Inflammatory macrophage (primary cell): Measurements from ENCODE around the gene ARHGAP15.
A peak's percentile ranks its signal among the peaks of the same experiment; 100 is the strongest.

Experiments used
- DNase-seq, 2 donors: peaks; one replicate each; pipeline ENCODE4 v3.0.0-alpha.2; 2020 to 2022

The ARHGAP15 gene

DNA sequence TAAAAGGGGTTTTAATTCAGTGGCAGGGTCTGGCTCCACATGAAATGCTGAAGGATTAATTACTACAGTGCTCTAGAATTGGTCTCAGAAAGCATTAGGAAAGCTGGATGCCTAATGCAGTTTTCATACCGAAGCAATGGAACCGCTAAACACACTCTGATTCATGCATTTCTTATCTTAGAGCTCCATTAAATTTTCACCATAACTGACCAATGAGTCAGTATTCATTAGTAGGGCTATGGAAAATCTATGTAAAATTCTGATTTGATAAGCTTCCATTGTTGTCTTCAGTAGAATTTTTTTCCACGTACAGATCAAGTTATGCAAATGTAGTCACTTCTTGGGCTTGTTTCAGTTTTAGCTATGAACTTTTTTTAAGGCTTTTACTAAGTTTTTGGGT, 359.9 kb downstream of the ARHGAP15 start:
- DNase-seq, result no peak

DNA sequence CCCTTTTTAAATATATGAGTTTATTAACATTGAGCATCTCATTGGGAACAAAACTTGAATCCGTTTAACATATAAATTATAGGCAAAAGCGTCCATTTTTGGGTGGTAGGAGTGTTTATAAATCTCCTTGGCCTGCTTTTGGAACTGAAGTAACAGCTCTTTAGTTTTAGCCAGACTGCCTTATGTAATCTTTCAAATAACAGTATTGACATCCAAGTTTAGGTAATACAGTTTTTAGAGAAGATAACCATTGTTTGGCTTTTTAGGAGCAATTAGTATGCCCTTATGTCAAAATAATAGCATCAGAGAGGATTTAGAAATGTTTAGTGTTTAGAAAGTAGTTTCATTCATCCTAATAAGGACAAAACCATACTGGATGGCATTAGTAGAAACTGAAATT, 361.9 kb downstream of the ARHGAP15 start:
- DNase-seq, result no peak

DNA sequence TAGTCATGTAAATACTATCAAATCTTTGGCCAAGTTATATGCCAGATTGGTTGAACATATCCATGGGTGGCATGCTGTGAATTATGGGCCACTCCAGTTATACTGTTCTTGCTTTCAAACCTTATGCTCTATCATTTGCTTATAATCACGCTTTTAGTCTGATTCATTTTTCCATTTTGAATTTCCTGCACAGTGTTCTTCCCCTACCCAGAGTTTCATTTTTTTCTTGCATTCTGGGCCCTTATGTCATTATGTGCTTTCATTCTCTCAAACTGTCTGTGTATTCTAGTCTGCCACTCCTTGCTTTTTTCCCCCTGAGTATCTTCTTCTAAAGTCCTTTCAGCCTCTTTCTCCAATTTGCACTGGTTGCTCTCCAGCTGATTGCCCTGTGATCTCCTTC, 364.1 kb downstream of the ARHGAP15 start:
- no peak for DNase-seq

DNA sequence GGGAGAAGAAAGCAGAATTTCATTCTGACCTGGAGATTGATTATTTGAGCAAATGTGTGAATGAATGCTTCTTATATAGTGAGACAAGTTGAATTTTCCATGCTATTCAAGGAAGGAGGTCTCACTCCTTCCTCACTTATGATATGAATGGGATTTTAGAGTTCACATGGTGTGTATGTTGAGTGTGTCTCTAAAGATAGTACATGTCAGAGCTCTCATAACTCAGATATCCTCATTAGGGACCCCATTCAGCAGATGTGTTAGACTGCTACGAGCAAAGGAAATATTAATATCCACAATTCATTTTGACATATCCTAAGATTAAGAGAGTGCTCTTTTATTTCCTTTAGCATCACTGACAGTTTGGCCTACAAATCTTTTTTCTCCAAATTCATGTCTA, 368.5 kb downstream of the ARHGAP15 start:
- DNase-seq, result no peak

DNA sequence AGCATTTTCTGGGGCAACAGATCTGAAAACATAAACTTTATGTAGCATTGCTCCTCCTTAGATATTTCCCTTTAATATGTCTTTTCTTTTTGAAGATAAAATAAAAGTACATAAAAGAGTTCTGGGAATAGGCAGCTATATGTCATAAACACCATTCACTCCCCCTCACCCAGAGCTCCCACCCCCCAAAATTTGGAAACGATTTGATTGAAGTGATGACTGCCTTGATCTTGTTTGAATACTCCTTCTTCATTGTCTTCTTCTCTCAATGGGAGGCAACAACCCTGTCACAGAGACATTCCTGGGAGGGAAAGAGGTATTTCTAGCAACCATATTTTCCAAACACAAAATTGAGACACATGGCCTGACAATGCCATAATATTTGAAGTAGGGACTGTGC, 369.3 kb downstream of the ARHGAP15 start:
- DNase-seq, result no peak

DNA sequence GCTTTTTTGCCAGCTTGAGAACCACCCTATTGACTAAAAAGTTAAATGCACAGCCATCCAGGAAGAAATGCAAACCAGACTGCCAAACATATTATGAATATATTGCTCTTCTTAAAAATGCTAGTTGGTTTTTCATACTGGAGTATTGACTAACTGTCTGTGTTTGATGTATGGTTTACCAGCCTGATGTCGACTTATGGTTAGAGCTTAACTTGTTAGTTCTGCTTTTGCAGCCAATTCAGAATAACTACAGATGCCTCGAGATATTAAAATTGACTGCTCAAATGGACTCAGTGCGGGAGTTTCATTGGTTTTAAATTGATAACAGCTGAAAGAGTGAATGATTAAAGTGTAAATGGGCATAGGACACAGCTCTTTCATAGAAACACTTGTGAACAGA, 369.8 kb downstream of the ARHGAP15 start:
- DNase-seq, result no peak

DNA sequence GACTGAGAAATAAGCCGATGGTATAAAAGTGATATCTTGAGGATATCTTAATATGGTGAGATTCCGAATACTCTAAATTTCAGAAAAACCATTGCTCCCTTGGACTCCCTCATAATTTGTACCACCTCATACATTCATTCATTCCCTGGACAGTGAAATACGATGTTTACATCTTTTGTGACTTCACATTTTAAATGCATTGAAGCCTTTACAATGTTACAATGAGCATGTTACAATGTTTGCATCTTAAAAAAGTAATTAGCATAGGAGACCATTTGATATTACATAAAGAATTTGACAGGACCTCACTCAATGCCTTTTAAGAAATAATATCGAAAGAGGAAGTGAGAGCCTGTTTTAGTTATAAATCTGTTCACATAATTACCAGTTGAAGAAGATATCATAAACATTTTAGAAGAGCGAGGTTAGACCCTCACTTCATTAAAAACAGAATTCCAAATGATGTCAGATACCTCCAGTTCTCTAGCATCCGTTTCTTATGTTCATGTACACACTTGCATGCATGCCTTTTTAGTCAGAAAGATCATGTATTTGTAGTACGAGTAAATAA, 372.0 kb downstream of the ARHGAP15 start:
- DNase-seq, result no peak

DNA sequence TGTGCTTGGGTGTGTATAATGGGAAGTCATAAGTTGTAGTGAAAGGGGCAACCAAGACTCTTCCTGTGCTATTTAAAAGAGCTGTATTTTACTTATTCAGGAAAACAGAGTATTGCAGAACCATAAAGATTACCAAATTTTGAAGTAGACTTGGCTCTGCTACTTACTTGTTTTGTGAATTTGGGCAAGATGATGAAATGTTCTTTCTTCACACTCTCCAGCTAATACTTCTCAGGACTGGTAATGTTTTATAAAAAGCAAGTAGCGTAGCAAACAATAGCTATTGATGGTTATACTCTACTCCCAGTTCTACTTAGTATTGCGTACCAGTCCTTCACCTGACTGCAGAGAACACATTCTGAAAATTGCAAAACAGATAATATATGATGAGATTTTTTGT, 374.1 kb downstream of the ARHGAP15 start:
- DNase-seq, result peak in 1 of 2 donors; percentile 34

DNA sequence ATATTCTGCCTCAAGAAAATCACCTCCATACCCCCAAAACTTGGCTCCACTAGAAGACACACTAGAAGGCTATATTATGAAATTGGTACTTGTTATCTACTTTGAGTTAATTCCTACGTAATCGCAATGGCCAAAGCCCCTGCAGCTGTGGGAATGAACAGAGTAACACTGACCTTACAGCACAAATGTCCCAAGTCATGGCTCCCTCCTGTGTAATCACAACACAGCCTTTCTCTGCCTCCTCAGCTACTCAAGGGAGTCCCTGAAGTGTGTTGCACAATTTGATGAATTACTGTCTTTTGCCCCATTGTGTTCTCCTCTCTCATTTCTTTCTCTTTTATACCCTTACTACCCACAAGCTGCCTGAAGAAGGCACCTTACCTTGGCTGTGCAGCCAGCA, 375.2 kb downstream of the ARHGAP15 start:
- DNase-seq, result no peak

DNA sequence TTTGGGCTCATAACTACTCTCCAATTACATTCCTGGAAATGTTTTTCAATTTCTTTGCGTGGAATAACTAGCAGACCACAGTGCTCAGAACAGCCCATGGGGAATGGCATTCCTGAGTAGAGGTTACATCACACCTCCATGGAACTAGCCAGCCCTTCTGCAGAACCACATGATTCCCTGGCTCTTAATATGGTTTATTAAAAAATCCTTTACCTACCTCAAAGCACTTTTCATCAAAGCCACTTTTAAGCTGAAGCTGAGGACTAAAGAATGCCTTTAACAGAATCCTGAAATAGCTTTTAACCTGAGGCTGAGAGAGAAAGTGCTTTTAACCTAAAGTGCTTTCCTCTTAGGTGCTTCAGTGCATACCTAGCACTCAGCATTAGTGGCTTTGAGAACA, 376.3 kb downstream of the ARHGAP15 start:
- DNase-seq, result no peak

DNA sequence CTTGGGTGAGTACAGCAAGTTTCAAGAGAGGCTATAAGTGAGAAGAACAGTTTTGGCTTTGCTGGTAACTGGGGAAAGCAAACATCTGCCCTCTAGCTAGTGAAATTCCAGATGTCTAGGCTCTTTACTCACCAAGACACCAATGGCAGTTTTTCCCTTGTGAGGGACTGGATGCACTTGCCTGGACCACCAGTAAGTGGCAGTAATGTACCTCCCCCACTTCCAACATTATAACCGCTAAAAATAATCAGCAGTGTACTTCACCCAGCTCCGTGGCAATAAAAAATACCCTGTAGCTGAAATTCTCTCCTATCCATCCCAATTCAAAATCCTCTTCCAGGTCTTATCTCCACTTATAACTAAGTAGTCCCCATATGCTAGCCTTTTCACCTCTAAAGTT, 383.9 kb downstream of the ARHGAP15 start:
- peak in 1 of 2 donors; percentile 3 for DNase-seq

DNA sequence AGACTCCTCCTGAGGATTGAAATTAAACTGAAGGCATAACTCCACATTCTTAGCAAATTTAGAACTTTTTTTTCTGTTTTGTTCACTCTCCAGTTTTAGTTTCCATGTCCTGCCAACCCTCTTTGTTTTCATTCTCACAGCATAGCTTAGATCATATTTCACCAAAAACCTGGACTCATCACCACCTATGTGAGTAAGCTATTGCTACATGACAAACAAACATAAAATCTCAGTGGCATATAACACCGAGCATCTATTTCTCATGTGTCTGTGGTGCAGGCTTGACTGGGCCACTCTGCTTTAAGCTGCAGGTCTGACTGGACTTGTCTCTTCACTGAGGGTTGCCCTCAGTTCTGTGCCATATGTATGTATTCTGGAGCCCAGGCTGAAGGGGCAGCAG, 385.2 kb downstream of the ARHGAP15 start:
- no peak for DNase-seq

DNA sequence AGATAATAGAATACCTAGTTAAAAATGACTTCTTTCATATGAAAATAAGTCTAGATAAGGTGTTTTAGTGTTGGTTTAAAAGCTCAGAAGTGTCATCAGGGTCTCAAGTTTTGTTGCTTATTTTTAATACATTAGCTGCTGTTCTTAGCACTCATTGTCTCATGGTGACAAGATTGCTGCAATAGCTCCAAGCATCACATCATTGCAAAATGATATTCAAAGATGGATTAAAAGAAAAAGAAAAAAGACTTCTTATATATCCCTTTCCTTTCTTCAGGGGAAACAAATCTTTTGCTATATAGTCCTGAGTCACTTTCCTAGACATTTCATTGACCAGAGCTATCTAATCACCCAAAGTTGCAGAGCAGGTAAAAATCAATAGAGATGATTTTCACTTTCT, 386.1 kb downstream of the ARHGAP15 start:
- DNase-seq, result no peak

DNA sequence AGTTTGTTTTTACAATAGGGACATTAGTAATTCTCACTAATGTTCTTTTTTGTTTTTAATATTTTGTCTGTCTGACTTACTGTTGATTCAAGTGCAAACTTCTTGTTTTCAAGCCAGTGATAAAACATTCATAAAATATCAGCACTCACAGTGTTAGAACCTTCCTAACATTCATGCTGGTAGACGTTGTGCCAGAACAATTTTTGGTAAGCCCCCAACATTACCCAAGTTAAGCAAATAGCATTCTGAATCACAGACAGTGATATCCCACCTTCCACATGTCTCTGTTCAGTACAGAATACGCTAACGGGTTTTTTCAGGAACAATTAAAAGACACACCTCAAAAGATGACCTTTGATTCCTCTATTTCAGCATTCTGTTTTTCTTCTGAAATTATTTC, 390.3 kb downstream of the ARHGAP15 start:
- no peak for DNase-seq

DNA sequence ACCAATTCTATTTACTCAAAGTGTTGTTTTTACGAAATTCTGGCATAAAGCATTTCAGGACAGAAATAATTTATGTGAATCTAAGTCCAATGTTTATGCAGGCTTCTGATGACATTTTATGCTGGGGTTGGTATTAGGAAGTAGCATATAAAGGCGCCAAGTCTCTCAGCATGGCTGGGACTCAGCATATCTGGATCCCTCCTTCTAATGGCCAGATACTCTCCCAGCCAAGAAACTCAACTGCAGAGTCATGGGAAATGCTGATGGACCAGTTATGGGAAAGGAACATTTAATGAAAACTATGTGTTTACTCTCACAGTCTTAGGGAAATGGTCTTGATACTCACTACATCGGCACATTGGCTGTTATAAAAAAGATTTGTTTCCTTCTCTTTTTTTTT, 392.2 kb downstream of the ARHGAP15 start:
- DNase-seq, result no peak

DNA sequence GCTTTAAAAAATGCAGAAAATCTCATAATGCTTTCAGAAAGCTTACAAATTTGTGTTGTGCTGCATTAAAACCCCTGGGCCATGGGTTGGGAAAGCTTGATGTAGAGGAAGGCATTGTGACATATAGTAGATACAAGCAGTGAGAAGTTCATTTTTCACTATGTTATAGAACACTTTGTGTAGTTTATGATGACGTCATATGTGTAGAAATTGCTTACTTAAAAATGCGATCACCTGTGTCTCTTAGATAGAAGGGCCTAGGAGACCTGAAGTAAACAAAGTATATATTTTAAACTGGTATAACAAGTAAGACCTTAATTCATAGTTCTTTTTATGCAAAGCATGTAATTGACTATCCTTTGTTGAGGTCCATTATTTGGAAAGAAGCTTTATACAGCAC, 393.5 kb downstream of the ARHGAP15 start:
- DNase-seq, result no peak

DNA sequence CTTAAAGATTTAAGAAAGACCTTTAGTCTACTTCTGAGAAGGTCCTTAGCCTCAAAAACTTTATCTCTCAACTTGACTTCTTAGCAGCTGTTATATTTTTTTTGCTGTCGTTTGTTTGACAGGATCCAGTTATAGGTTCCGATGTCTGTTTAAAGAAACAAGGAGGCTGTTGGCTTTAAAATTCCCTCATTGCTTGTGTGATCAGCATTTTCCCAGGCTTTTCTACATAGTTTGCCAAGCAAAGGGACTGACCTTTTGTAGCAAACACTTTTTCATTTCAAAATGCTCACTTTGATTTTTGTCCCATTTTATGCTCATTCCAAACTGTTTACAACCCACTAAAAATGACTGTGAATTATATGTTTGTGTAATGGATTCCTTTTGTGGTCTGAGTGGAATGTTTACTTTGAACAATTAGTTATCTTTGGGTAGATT, 394.9 kb downstream of the ARHGAP15 start:
- DNase-seq, result no peak

DNA sequence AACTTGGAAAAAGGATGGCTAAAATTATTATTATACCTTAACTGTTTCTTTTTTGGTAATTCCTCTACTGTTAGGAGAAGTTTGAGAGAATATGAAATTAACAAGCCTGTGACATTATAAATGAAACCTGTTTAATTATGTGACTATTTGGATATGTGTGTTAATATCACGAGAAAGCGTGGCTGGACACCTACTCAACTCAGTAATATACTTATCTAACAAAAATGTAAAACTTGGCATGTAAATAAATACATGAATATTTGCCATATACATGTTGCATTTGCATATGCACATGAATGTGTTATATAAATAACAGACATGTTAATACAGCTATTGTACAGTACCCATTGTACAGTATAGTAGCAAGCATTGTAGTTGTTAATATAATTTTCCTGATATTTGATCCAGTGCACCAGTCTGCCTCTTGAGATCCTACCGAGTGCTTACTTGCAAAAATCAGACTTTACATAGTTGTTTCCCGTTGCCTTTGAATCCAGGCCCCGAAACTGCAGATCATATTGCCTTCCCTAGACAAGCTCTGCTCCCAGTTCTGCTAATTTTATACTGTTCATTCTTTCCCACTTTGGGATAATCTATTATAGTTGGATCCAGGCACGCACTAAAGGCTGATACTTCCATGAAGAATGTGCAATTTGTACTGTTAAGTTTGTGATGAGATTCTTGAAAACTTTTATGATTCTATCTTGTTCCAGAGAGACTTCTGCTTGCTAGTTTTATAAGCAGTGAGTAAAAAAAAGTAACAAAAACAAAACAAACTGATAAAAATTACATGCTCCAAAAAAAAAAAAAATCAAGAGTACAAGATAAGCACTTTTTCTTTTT, 395.6 kb downstream of the ARHGAP15 start:
- no peak for DNase-seq

DNA sequence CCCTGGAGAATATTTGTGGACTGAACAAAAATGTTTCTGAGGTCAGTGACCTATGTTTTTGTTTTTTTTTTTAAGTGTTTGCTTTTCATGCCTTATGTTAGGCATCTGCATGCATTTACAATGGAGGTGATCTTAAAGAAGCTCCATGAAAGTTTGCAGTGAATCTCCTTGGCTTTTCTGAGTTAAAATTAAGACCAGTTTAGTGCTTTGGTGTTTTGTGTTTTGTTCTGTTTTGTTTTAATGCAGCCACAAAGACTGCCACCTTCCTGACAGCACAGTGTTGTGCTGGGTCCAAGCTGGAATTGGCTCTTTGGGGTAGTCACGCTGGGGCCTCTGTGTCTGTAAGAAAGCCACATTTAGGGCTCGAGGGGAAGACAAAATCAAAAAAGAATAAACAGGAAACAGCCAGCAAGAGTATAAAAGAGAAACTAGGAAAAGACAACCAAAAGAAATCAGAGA, 396.2 kb downstream of the ARHGAP15 start:
- DNase-seq, result no peak

DNA sequence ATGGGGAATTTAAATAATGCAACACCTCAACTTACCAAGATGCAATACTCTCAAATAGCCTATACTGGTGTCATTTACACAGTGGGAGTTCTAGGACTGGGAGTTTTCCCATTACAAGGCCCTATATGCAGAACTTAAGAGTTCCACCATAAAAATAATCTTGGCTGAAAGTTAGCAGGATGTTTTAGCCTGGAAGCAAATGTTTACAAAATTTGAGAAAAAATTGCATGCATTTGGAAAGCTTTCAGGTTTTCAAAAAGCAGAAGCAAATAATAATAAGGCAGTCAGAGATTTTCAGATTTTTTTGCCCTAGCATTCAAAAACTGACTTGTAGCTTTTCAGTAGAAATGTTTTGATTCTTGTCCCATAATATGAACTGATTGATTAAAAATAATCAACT, 397.3 kb downstream of the ARHGAP15 start:
- no peak for DNase-seq

DNA sequence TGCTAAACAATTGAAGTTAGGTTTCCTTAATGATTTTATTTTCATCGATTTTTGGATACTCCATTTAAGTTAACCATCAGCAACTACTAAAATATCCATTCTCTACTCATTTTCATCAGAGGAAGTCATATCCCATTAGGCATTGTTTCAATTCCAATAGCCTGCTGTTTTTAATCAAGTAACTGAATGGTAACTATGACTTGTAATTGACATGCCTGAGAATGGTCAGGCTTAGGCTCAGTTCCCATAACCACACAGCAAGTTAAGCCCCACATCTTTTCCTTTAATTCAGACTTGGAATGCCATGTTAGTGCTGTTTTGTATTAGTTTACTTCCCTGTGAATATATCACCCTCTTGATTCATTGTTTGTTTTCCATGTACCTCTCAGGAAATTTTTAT, 398.8 kb downstream of the ARHGAP15 start:
- no peak for DNase-seq

DNA sequence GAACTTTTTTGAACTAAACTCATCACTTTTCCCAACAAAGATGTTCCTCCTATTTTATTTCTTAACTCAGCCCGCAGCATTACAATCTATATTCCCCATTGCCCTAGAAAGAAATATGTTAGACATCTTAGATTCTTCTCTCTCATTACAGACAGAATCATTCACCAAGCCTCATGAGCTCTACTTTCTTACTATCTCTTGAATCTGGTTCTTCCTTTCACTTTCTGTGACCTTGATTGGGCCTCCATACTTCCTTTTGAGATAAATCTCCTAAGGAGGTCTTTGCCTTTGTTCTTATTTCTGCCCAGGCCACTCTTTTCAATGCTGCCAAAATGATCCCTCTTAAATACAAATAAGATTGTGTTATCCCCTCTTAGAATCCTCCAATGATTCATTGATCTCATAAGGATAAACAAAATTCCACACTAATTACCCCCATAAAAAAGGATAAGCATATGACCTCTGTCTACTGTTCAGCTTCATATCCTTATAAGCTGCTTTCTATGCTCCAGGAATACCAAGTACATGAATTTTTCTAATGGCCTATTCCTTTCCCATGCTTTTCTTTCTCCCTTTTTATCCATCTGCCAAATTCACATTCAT, 400.0 kb downstream of the ARHGAP15 start:
- no peak for DNase-seq

DNA sequence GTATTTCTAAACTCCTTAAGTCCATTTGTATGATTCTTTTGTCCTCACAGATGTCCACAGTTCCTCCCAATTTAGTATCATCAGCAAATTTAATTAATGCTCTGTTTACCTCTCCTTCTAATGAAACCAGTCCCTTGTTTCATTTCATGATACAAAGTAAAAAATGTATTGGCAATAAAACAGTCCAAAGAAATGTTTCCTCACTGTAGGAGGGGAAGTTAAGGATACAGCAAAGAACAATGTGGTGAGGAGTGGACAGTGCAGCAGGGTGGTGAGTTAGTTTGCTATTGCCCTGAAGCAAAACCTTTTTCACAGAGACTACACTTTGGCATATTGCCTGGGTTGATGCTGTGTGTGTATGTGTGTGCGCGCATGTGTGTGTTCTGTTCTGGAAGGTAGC, 401.5 kb downstream of the ARHGAP15 start:
- no peak for DNase-seq

DNA sequence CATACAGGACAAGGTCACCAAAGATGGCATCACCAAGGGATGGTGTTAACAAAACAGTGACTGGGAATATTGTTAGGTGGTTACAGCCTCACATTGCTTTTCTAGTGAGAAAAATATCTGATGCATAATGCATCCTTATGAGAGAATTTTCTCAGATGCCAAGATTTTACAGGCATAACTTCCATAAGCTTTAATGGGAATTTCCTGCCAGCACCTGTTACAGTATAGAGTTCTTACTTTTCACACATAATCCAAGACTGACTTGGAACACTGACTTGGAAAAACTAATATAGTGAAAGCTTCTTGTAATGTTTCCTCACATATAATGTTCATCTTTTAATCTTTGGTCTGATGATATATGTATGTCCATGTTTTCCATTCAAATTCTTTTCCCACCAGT, 402.8 kb downstream of the ARHGAP15 start:
- no peak for DNase-seq
